ENCODE measurements around the gene TRIM41.
"Not testable (repeated sequence)": the region's sequence is repeated elsewhere in the genome, so short reads cannot be mapped to it uniquely, and the experiment has no call there.

The TRIM41 gene

DNA sequence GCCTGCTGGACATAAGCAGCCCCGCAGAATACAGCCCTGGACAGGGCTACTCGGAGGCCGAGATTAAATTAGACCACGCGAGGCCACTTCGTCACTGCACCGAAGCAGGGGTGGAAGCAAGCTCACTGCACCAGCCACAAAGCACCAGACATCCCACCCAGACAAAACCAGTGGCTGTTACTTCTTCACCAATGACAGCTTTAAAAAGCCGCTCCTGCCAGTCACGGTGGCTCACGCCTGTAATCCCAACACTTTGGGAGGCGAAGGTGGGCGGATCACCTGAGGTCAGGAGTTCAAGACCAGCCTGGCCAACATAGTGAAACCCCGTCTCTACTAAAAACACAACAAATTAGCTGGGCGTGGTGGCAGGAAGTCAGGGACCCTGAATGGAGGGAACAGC, 45.5 kb upstream of the TRIM41 start:
- not testable (repeated sequence) for DNase-seq (ENCODE audit: low read depth in 1 of 2, low spot score in 1 of 2); H3K4me3 ChIP-seq (replicated peaks; ENCODE audit: insufficient read depth, low read length); H3K27ac ChIP-seq (replicated peaks); H3K27me3 ChIP-seq (ENCODE audit: insufficient read depth, poor library complexity, severe bottlenecking)

DNA sequence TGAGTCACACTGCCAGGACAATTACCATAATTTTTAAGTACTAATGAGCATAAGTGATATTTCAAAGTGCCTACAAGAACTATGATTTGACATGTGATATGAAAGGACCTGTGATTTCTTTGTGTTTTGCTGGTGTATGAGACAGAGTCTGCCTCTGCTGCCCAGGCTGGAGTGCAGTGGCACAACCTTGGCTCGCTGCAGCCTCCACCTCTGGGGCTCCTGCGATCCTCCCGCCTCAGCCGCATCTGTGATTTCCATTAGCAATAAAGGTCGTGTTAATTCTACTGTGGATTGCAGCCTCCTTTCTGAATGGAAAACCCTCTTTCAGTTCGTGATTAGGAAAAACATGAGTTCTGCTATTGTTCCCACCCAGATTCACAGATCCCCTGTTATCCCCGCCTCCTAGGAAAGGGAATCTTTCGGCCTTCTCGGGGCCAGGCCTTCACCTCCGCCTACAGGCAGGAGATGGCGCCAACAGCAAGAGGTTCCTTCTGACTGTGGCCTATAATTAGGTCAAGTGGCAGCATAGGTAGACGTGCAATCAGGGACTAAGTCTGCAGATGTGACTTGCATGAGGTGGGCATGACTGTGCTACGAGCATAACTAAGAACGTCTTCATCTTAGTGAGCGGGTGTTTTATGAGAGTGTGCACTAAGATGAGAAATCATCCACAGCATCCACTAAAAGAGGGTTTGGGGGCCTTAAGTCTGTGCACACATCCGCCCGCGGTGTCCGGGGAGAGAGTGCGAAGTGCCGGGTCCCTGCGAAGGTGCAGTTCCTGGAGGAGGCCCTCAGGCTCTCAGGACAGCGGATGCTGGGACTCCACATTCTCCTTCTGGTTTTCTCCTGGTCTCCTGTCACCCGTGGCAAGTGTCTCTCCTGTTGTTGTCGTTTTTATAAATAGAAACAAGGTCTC, 41.2 kb upstream of the TRIM41 start:
- peak in 1 of 2 experiments; percentile 71 for DNase-seq (ENCODE audit: low read depth in 1 of 2, low spot score in 1 of 2)
- H3K27ac ChIP-seq (replicated peaks): no peak overlapping the region
- TF ChIP-seq CTCF (IDR thresholded peaks at IDR 0.05; ENCODE audit: insufficient read depth, low read length): peak; percentile 64
- TF ChIP-seq, protein P1, sequence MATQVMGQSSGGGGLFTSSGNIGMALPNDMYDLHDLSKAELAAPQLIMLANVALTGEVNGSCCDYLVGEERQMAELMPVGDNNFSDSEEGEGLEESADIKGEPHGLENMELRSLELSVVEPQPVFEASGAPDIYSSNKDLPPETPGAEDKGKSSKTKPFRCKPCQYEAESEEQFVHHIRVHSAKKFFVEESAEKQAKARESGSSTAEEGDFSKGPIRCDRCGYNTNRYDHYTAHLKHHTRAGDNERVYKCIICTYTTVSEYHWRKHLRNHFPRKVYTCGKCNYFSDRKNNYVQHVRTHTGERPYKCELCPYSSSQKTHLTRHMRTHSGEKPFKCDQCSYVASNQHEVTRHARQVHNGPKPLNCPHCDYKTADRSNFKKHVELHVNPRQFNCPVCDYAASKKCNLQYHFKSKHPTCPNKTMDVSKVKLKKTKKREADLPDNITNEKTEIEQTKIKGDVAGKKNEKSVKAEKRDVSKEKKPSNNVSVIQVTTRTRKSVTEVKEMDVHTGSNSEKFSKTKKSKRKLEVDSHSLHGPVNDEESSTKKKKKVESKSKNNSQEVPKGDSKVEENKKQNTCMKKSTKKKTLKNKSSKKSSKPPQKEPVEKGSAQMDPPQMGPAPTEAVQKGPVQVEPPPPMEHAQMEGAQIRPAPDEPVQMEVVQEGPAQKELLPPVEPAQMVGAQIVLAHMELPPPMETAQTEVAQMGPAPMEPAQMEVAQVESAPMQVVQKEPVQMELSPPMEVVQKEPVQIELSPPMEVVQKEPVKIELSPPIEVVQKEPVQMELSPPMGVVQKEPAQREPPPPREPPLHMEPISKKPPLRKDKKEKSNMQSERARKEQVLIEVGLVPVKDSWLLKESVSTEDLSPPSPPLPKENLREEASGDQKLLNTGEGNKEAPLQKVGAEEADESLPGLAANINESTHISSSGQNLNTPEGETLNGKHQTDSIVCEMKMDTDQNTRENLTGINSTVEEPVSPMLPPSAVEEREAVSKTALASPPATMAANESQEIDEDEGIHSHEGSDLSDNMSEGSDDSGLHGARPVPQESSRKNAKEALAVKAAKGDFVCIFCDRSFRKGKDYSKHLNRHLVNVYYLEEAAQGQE (IDR thresholded peaks at IDR 0.05; ENCODE audit: insufficient replicate concordance, low read depth): no peak
- no peak overlapping the region for H3K4me3 ChIP-seq (replicated peaks; ENCODE audit: insufficient read depth, low read length)
- no peaks in the 10 kb centered on the region for H3K27me3 ChIP-seq (ENCODE audit: insufficient read depth, poor library complexity, severe bottlenecking)

- TF ChIP-seq GABPA (IDR thresholded peaks at IDR 0.05; ENCODE audit: low read depth): no peak
- TF ChIP-seq, protein P1 (IDR thresholded peaks at IDR 0.05; ENCODE audit: insufficient replicate concordance, low read depth): no peak
- no peak for TF ChIP-seq SPI1 (IDR thresholded peaks at IDR 0.05; ENCODE audit: borderline replicate concordance, low read depth)
- no peak for TF ChIP-seq CTCF (IDR thresholded peaks at IDR 0.05; ENCODE audit: insufficient read depth, low read length)
- TF ChIP-seq POLR2AphosphoS5 (IDR thresholded peaks at IDR 0.05; ENCODE audit: low read depth): no peak
- DNase-seq (ENCODE audit: low read depth in 1 of 2, low spot score in 1 of 2): no peak
- Histone ChIP-seq H3K27me3 (ENCODE audit: insufficient read depth, poor library complexity, severe bottlenecking) (no peaks in the 10 kb centered on the region), H3K4me3 (replicated peaks; ENCODE audit: insufficient read depth, low read length) (peak overlapping the region; percentile 10; the same call in 1 of the 2 replicates), H3K27ac (replicated peaks) (no peak overlapping the region)
These were observed 40.4 kb upstream of the TRIM41 start for GRCh38 chr5:181182651-181183050.

DNA sequence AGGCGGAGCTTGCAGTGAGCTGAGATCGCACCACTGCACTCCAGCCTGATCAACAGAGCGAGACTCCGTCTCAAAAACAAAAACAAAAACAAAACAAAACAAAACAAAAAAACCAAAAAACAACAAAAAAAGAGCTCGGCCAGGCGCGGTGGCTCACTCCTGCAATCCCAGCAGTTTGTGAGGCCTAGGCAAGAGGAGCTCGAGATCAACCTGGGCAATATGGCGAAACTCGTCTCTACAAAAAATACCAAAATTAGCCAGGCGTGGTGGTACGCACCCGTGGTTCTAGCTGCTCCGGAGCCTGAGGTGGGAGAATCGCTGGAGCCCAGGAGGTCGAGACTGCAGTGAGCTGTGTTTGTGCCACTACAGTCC, 38.2 kb upstream of the TRIM41 start:
- H3K27ac ChIP-seq (replicated peaks): peak overlapping the region; percentile 85
- no peaks in the 10 kb centered on the region for H3K27me3 ChIP-seq (ENCODE audit: insufficient read depth, poor library complexity, severe bottlenecking)
- no peak for DNase-seq (ENCODE audit: low read depth in 1 of 2, low spot score in 1 of 2)
- no peak for TF ChIP-seq POLR2AphosphoS5 (IDR thresholded peaks at IDR 0.05; ENCODE audit: low read depth)
- no peak for TF ChIP-seq GABPA (IDR thresholded peaks at IDR 0.05; ENCODE audit: low read depth)
- TF ChIP-seq SPI1 (IDR thresholded peaks at IDR 0.05; ENCODE audit: borderline replicate concordance, low read depth): no peak
- TF ChIP-seq CTCF (IDR thresholded peaks at IDR 0.05; ENCODE audit: insufficient read depth, low read length): no peak
- TF ChIP-seq, protein P1 (IDR thresholded peaks at IDR 0.05; ENCODE audit: insufficient replicate concordance, low read depth): no peak
- peak overlapping the region; percentile 59 for H3K4me3 ChIP-seq (replicated peaks; ENCODE audit: insufficient read depth, low read length)
